CD4-positive, alpha-beta T cell treated with Interferon gamma for 1 hour (primary cell): ENCODE data around the gene PPP6C.
"Not testable (repeated sequence)": the region's sequence is repeated elsewhere in the genome, so short reads cannot be mapped to it uniquely, and the experiment has no call there.

Source experiments
- DNase-seq: peaks from one replicate; pipeline ENCODE4 v3.0.0-alpha.2; 2020

The PPP6C gene

DNA sequence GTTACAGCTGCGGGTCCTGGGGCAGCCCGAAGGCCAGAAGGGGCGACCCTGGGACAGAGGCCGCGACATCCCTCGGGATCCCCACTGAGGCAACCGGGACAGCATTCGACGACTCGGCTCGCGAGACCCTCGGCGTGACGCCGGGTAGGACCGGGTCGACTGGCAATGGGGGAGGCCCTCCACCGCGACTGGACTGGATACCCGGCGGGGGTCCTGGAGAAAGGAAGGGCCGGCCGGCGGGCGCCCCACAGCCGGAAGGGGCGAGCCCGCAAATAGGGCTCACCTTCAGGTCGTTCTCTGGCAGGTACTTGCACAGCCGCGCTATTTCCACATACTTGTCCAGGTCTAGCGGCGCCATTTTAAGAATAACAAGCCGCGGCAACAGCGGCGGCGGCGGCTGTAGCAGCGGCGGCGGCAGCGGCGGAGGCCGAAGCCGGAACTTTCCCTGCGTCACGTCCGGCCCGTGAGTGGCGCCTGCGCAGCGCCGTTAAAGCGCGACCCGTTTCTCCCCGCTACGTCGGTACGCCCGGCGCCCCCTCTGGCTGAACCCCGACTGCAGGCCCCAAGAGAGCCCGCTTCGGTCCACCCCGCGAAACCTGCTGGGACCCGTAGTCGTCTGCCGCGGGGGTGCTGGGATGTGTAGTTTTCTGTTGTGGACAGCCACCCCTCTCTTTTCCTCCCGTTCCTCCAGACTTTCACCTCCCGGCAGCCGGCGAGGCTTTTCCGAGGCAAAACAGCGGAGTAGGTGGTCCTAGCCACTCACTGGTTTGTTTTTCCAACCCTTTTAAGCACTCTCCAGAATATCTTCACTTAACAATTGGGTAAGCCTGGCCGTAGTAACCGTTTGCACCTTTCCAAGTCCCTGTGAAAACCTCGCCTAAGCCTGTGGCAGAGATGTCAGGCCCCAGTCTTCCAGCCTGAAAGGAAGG, at the start of gene PPP6C:
TSS of gene PPP6C (minus strand) at position 443 of the 929 bp plus-strand sequence. CDS start at position 358, 85 bp downstream.
- peak; percentile 96 for DNase-seq

DNA sequence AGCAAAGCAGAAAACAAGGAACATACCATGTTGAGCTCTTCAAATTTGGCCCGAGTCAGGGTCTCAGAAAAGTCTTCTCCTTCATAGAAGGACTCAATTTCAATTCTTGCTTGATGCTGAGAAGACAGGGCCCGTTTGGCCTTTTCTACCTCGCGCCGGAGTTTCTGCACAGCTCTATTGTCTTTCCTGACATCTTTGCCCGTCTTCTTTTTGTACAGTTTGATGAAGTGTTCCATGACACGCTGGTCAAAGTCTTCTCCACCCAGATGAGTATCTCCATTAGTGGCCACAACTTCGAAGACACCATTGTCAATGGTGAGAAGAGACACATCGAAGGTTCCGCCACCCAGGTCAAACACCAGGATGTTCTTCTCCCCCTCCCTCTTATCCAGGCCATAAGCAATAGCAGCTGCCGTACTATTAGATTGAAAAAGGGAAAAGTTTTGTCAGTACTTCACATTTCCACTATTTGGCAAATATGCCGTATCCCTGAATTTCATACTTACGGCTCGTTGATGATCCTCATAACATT, 49.4 kb upstream of the PPP6C start:
- no peak for DNase-seq

DNA sequence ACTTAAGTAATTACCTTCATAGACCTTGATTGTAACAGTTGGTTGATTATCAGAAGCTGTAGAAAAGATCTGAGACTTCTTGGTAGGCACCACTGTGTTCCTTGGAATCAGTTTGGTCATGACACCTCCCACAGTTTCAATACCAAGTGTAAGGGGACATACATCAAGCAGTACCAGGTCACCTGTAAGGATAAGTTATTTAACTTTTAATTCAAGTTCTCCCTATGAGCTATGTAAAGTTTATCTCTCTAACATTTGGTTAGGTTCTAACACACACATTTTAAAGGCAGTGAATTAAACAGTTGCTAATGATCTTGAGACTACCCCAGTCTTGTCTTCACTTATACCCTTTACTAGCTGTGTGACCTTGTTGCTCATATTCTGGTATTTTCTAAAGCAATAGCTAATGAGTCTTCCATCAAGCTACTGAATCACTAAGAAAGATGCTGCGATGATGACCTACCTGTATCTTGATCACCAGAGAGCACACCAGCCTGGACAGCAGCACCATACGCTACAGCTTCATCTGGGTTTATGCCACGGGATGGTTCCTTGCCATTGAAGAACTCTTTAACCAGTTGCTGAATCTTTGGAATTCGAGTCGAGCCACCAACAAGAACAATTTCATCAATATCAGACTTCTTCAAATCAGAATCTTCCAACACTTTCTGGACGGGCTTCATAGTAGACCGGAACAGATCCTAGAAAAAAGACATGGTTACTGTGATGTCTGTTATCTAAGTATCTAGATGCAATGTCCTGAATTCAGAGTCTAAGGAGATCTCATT, 48.7 kb upstream of the PPP6C start:
- no peak for DNase-seq

DNA sequence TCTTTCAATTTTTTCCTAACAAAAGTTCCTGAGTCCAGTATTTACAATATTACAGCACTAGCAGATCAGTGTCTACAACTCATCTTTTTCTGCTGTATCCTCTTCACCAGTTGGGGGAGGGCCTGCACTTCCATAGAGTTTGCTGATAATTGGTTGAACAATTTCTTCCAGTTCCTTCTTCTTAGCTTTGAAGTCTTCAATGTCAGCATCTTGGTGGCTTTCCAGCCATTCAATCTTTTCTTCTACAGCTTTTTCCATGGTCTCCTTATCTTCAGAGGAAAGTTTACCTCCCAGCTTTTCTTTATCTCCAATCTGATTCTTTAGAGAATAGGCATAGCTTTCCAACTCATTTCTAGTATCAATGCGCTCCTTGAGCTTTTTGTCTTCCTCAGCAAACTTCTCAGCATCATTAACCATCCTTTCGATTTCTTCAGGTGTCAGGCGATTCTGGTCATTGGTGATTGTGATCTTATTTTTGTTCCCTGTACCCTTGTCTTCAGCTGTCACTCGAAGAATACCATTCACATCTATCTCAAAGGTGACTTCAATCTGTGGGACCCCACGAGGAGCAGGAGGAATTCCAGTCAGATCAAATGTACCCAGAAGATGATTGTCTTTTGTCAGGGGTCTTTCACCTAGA, 47.0 kb upstream of the PPP6C start:
- not testable (repeated sequence) for DNase-seq

DNA sequence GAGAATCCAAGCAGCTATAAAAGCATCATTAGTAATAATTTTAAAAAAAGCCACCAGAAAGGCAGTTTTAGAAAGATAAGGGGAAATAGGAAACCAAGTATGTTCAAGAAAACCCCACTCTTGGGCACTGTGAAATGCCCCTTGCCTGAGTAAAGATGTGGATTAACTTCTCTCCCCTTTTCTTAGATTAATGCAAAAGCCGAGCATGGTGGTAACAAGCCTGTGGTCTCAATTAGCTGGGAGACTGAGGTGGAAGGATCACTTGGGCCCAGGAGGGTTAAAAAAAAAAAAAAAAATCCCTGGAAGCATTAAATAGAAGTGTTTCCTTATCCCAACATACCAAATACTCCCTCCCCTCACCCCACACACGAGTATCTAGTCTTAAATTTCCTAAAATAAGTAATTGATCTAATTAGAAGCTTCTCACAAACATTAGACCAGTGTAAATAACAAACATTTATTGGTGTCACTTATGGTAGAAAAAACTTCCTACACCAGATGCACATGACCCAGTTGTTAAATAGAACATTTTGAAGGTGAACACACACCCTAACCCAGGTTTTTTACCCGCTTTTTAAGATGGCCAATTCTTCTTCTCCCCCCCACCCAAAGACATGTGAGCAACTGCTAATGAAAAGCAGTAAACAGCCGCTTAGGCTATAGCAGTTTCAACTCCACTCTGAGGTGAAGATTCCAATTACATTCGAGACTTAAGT, 46.4 kb upstream of the PPP6C start:
- no peak for DNase-seq

DNA sequence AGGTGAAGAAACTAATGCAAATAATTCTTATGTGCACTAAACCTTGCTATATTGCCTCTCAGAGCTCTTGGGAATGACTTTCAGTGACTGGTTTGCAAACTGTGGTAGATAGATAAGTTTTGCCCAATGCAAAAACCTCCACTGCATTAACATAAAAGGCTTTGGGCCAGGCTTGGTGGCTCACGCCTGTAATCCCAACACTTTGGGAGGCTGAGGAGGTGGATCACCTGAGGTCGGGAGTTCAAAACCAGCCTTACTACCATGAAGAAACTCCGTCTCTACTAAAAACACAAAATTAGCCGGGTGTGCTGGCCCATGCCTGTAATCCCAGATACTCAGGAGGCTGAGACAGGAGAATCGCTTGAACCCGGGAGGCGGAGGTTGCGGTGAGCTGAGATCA, 44.5 kb upstream of the PPP6C start:
- DNase-seq, result not testable (repeated sequence)

DNA sequence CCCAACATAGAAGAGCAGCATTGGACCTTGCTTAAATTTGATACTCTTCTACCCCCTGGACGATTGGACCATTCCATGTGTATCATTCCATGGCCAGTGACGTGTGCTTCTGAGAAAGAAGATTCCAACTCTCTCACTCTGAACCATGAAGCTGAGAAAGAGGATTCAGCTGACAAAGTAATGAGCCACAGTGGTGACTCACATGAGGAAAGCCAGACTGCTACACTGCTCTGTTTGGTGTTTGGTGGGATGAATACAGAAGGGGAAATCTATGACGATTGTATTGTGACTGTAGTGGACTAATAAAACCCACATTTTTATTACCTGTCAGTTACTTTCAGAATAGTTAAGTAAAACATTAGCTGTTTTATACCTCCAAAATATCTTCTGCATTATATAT, 44.1 kb upstream of the PPP6C start:
- DNase-seq, result no peak

DNA sequence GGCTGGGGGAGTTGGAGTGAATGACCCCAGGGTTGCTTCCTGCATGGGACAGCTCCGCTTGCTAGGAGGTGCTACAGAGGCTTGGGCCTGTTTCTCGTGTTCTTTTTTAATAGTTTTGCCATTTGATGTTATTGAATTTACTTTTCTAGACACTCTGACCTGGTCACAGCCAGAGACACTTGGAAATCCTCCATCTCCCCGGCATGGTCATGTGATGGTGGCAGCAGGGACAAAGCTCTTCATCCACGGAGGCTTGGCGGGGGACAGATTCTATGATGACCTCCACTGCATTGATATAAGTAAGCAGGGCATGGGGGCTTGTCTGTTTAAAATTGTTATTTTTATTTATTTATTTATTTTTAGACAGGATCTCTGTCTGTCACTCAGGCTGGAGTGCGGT, 38.2 kb upstream of the PPP6C start:
- DNase-seq, result no peak

DNA sequence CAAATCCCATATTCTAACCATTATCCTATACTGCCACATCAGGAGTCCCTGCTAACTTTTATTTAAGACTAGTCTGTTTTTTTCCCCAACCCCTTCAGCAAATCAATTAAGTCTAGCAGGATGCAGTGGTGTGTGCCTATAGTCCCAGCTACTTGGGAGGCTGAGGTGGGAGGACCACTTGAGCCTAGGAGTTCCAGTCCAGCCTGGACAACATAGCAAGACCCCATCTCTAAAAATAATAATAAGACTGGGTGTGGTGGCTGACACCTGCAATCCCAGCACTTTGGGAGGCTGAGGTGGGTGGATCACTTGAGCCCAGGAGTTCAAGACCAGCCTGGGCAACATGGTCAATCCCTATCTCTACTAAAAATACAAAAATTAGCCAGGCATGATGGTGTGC, 35.3 kb upstream of the PPP6C start:
- DNase-seq, result not testable (repeated sequence)

DNA sequence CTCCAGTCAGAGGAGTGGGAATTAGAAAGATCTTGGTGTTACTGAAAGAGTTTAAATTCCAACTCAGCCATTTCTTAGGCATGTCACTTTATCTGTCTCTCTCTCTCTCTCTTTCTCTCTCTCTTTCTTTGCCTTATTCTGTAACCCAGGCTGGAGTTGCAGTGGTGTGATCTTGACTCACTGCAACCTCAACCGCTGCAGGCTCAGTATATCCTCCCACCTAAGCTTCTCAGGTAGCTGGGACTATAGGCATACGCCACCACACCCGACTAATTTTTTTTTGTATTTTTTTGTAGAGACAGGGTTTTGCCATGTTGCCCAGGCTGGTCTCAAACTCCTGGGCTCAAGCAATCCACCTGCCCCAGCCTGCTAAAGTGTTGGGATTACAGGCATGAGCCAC, 29.0 kb upstream of the PPP6C start:
- DNase-seq, result no peak

DNA sequence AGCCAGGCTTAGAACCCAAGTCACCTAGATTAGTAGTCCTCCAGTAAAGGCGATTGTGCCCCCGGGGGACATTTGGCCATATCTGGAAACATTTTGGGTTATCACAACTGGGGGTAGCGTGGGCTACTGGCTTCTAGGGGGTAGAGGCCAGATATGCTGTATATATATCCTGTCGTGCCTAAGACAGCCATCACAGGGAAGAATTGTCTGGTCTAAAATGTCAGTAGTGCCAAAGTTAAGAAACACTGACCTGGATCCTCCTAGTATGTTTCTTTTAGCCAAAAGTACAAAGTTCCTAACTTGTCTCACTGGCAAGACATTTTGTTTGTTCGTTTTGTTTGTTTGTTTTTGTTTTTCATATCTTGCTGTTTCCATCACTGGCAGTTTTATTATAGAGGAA, 24.6 kb upstream of the PPP6C start:
- DNase-seq, result no peak

DNA sequence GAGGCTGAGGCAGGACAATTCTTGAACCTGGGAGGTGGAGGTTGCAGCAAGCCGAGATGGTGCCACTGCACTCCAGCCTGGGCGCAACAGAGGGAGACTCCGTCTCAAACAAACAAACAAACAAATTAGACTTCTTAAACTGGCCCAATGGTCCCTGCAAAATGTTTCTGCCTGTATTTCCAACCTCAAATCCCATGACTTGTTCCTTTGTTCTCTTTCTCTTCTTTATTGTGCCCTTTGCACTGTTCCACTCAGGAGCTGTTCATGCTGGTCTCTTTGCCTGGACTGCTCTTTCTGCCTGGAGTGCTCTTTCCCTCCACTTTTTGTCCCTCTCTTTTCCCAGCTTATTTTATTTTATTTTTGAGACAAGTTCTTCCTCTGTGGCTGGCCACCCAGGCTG, 14.9 kb upstream of the PPP6C start:
- no peak for DNase-seq

DNA sequence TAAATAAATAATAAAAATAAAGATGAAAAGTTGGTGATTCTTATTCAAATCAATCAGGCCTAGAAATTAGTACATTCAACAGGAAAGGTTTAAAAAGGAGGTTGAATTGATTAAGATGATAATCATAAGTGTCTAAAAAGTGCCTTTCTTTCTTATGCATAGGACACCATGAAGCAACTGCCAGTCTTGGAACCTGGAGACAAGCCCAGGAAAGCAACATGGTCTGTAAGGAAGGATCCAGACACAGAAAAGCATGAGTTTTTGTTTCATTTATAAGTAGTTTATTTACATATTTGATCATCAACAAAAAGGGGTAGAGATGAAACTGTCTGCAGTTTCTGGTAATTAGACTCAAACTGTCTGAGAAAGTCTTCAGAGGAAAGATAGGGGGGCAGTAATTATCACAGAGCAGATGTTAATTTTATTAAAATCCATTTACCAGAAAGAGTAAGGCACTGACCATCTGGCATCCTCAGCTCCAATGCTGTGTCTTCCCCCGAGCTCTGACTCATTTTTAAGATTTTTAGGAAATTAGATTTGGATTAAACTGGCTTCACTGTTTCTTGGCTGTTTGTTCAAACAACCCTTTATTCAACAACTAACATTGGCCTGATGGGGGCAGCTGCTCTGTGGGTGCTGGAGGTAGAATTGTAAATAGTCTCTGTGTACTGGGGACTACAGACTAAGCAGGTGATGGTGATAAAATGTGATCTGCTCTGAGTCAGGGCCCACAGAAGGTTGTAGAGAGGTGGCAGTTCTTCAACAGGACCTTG, 13.4 kb upstream of the PPP6C start:
- DNase-seq, result no peak

DNA sequence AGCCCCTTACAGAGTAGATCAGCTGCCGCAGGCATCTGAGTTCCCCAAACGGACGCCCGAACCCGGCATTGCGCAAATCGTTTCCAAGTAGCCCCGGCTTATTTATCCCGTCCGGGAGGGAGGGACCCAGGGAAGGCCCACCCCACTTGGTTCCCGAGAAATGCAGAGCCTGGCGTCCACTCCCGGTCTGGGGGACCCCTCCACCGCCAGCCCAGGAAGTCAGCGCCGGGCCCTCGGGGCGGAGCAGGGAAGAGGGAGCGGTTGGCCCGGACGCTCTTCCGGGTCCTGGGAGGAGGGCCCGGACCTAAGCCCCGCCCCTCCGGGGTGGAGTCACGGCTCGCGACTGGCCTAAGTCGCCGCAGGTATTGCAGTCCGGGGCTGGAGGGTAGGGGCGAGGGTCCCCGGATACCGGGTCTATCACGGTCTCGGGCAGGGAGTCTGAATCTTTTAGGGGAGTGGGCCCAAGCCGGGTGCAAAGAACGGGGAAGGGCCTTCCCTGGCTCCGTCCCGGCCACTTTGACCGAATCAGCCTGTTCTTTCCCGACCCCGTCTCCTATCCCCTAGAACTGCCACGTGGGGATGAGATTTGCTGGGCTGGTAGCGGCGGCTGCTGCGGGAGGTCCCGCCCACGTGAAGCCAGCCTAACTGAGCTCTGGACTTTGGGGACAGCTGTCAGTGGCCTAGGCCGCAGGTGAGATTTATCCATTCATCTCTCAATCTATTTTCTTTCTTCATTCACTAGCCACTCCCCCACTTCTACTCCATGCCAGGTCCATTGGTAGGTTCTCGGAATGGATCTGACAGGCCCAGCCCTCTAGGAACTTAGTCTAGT, 10.8 kb upstream of the PPP6C start, which contains the start of gene RABEPK:
TSS of gene RABEPK (plus strand) at position 327 of the 832 bp plus-strand sequence. CDS start 2,472 bp downstream, outside the sequence.
- DNase-seq, result peak; percentile 84

DNA sequence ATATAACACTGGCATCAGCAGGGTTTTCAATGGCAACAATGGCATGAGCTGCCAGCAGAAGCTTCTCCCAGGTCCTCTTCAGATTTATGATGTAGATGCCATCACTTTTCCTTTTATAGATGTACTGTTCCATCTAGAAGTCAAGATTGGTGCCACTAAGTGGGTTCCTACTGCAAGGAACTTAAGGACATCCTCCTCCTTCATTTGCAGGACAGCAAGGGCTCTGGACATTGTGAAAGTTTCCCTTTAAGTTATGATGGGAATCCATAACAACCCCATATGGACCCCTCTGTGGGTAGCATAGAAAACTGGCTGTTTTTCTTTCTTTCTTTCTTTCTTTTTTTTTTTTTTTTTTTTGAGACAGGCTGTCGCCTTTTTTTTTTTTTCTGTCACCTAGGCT, 6.0 kb upstream of the PPP6C start:
- DNase-seq, result not testable (repeated sequence)

DNA sequence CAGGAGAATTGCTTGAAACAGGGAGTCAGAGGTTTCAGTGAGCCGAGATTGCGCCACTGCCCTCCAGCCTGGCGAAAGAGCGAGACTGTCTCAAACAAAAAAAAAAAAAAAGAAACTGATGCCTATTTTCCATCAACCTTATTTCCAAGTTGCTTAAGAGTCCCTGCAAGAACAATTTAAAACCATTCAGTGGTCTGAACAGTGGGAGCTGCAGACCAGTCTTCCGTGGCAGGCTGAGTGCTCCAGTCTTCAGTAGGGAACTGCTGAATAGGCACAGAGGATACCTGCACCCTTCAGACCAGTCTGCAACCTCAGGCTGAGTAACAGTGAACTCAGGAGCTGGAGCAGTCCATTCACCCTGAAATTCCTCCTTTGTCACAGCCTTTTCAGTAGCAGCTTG, 4.9 kb upstream of the PPP6C start:
- DNase-seq, result not testable (repeated sequence)

DNA sequence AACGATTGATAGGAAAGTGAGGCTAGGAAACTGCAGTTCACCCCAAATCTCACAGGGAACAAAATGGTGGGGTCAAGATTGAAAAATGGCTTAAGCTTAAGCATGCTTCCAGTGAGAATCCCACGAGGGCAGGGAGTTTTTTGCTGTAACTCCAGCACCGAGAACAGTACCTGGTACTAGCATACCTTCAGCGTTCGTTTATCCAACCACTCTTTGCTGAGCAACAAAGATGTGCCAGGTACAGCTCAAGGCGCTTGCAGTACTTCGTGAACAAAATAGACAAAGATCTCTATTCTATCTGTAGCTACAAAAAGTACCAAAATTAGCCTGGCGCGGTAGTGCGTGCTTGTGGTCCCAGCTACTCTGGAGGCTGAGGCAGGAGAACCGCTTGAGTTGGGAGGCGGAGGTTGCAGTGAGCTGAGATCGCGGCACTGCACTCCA, 778 bp upstream of the PPP6C start:
- no peak for DNase-seq

DNA sequence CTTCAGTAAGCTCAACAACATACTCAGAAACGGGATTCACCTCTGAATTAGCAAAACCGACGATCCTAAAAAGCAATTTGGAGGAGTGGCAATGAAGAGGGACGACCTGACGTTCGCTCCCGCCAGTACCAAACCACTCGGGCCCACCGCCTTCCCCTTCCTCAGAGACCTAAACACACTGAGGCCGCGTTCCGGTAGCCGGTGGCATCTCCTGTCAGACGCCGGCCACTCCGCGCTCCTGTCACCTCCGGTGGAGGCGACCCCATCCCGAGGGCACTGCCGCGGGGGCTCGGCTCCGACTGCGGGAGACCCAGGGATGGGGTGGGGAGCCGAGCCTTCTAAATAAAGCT, 617 bp downstream of the PPP6C start:
- DNase-seq, result peak; percentile 30

DNA sequence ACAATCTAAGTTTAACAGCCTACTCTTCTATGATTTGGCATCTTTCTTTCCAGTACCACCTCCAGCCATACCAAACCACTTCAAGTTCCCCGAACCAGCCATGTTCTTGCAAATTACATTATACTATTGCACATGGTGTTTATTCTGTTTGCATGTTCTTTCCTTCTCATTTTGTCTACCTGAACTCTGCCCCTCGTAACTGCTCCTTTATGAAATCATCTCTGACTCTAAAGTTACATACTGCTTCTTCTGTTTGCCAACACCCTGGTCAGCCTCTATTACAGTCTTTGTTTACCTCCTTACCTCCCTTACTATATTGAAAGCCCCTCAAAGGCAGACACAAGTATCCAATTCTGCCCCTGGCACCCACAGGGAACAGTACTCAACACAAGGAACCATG, 6.0 kb downstream of the PPP6C start:
- DNase-seq, result no peak

DNA sequence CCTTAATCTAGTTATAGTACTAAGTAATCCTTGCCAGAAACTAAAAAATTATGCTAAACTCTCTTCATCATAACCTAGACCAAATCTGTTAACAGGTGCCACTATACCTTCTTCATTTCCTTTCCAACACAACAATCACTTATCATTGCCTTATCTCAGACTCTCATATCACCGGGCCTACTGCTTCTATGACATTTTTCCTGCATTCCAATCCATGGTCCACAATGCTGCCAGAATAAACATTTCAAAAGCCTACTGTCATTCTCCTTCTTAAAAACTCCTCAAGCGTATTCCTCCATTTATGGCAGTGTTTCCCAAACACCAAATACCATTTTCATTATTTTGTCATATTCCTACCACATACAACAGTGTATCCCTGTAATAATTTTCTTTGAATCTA, 6.5 kb downstream of the PPP6C start:
- no peak for DNase-seq

DNA sequence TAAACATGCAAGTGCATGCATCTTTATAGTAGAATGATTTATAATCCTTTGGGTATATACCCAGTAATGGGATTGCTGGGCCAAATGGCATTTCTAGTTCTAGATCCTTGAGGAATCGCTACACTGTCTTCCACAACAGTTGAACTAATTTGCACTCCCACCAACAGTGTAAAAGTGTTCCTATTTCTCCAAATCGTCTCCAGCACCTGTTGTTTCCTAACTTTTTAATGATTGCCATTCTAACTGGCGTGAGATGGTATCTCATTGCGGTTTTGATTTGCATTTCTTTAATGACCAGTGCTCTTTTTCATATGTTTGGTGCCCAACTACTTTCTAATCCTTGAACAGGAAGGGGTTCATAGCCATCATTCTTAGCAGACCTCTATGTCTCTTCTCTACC, 7.8 kb downstream of the PPP6C start:
- DNase-seq, result not testable (repeated sequence)
